K562 (cell line): Measurements from ENCODE around the gene KLK14. TPM values are rescaled to one million over a fixed set of nuclear protein-coding genes. Genes with fewer than 3 reads are reported as not detected.

Experiments used
- BDP1 ChIP-seq: IDR thresholded peaks from 3 replicates; pipeline ENCODE4 v1.6.1; 2011; ENCODE audit not compliant: insufficient read length, insufficient read depth
- CHAMP1 ChIP-seq: fragments of 450-650 bp; IDR thresholded peaks from 2 replicates; pipeline ENCODE4 v1.6.1; 2016; ENCODE audit warnings: mild to moderate bottlenecking
- CUX1 ChIP-seq: fragments of 200-800 bp; sonication (Bioruptor generic); IDR thresholded peaks from 2 replicates; pipeline ENCODE4 v1.6.1; 2016; ENCODE audit warnings: missing genetic modification characterization, missing compliant biosample characterization
- LARP7 ChIP-seq: fragments of 450-650 bp; IDR thresholded peaks from 2 replicates; pipeline ENCODE4 v1.6.1; 2016
- MCM2 ChIP-seq: fragments of 450-650 bp; IDR thresholded peaks from 2 replicates; pipeline ENCODE4 v1.6.1; 2017; ENCODE audit warnings: low read depth, mild to moderate bottlenecking
- MTA3 ChIP-seq: fragments of 450-650 bp; formaldehyde crosslinking; IDR thresholded peaks from 2 replicates; pipeline ENCODE4 v1.6.1; 2017; ENCODE audit warnings: mild to moderate bottlenecking, borderline replicate concordance
- NKRF ChIP-seq: fragments of 450-650 bp; IDR thresholded peaks from 2 replicates; pipeline ENCODE4 v1.6.1; 2016; ENCODE audit warnings: borderline replicate concordance
- POLR3A ChIP-seq: IDR thresholded peaks from 2 replicates; pipeline ENCODE4 v1.6.1; 2011; ENCODE audit warnings: borderline replicate concordance, mild to moderate bottlenecking, moderate library complexity; ENCODE audit not compliant: insufficient read length, insufficient read depth; ENCODE audit errors: extremely low read depth
- RBM34 ChIP-seq: fragments of 200-400 bp; formaldehyde crosslinking; IDR thresholded peaks from 2 replicates; pipeline ENCODE4 v1.6.1; 2018; ENCODE audit warnings: low read length, borderline replicate concordance; ENCODE audit not compliant: insufficient read depth
- TAL1 ChIP-seq: fragments of 450-650 bp; IDR thresholded peaks from 2 replicates; pipeline ENCODE4 v1.6.1; 2016; ENCODE audit warnings: mild to moderate bottlenecking
- ZBED1 ChIP-seq: IDR thresholded peaks from 2 replicates; pipeline ENCODE4 v1.6.1; 2014
- ZNF280B ChIP-seq: fragments of 250-450 bp; sonication (Bioruptor Pico); IDR thresholded peaks from 2 replicates; pipeline ENCODE4 v1.5.1; 2021; ENCODE audit warnings: mild to moderate bottlenecking
- ZNF282 ChIP-seq: sonication (generic); formaldehyde crosslinking; IDR thresholded peaks from 2 replicates; pipeline ENCODE4 v1.8.1; 2023; ENCODE audit warnings: missing genetic modification reagents
- ZNF316 ChIP-seq: fragments of 450-650 bp; IDR thresholded peaks from 2 replicates; pipeline ENCODE4 v1.6.1; 2016
- ZZZ3 ChIP-seq: fragments of 450-650 bp; IDR thresholded peaks from 2 replicates; pipeline ENCODE4 v1.6.1; 2016; ENCODE audit warnings: antibody characterized with exemption, mild to moderate bottlenecking, moderate library complexity
- polyA plus RNA-seq, 8 experiments: library from polyadenylated mRNA; depleted of rRNA in 4 of 8; stranded (reverse) in 5 of 8; unstranded in 3 of 8; fragments of >200 nt; fragmentation: Nextera tagmentation in 2 of 8; fragmentation: Illumina TruSeq in 1 of 8; extraction: Ambion mirVana in 2 of 8; extraction: Trizol in 1 of 8; gene quantifications; 2 replicates each; pipeline versions ENCODE4 v1.2.1 to v1.2.3, GENCODE V29; 2011 to 2014; ENCODE audit warnings: inconsistent platforms in 1 of 8, missing spikeins in 1 of 8
- total RNA-seq, 7 experiments: library from RNA; depleted of rRNA in 6 of 7; stranded (reverse); fragments of >200 nt in 6 of 7; fragmentation: Illumina TruSeq in 2 of 7; extraction: Trizol in 2 of 7; gene quantifications; 2 replicates each; pipeline versions ENCODE4 v1.2.1 to v1.2.3, GENCODE V29; 2011 to 2021; ENCODE audit warnings: low replicate concordance in 1 of 7

KLK14 gene
- total and polyA plus RNA-seq, 9 of the 15 experiments (the other 6 are each of a cell fraction or from before 2014, with no cell fraction given): not detected

GRCh38 chr19:51094696-51095279 lies 12.1 kb upstream of the KLK14 start (continued):
- TF ChIP-seq POLR3A (no peak), MCM2 (no peak), ZNF282 (no peak), RBM34 (no peak), LARP7 (no peak), NKRF (no peak), ZBED1 (no peak), CUX1 (CRISPR knock-in tag) (no peak), CHAMP1 (no peak), ZNF316 (no peak), TAL1 (no peak), MTA3 (no peak), ZNF280B (CRISPR knock-in tag) (no peak), ZZZ3 (no peak), BDP1 (no peak)
